Breast epithelium (tissue), 4 donors: Measurements from ENCODE around the gene CDH4. TPM values are rescaled to one million over a fixed set of nuclear protein-coding genes. Genes with fewer than 3 reads are reported as not detected.
"Not testable (repeated sequence)": the region's sequence is repeated elsewhere in the genome, so short reads cannot be mapped to it uniquely, and the experiment has no call there.

Source experiments
- DNase-seq, 2 donors: peaks; one replicate each; pipeline ENCODE4 v3.0.0-alpha.2; 2019; ENCODE audit warnings: low spot score in 2 of 2
- H3K27ac ChIP-seq, 2 donors: fragments of 200-600 bp; sonication (generic) in 1 of 2; one replicate each; pipeline ENCODE4 v1.5.1; 2016 to 2019; ENCODE audit warnings: mild to moderate bottlenecking in 1 of 2
- H3K27me3 ChIP-seq, 2 donors: fragments of 200-600 bp; sonication (generic) in 1 of 2; one replicate each; pipeline versions ENCODE4 v1.5.1 to v1.6.0; 2017 to 2019; ENCODE audit warnings: control low read depth in 1 of 2, mild to moderate bottlenecking in 1 of 2
- H3K36me3 ChIP-seq: fragments of 200-600 bp; one replicate; pipeline ENCODE4 v1.5.1; 2019
- H3K4me1 ChIP-seq, 2 donors: fragments of 200-600 bp; sonication (generic); one replicate each; pipeline ENCODE4 v1.5.1; 2016 to 2019; ENCODE audit warnings: control low read depth in 1 of 2
- H3K4me3 ChIP-seq, 3 donors: fragments of 200-600 bp; sonication (generic); 1 replicate in 2 of 3; 2 replicates in 1 of 3; pipeline ENCODE4 v1.5.1; 2016 to 2019; ENCODE audit warnings: mild to moderate bottlenecking in 3 of 3, moderate library complexity in 2 of 3
- H3K9me3 ChIP-seq, 2 donors: fragments of 200-600 bp; sonication (generic) in 1 of 2; one replicate each; pipeline ENCODE4 v1.5.1; 2016 to 2019; ENCODE audit warnings: control low read depth in 1 of 2
- CTCF ChIP-seq, 3 donors: fragments of 450-650 bp; IDR thresholded peaks; one replicate each; pipeline ENCODE4 v1.5.1; 2016 to 2017; ENCODE audit warnings: antibody characterized with exemption in 3 of 3, mild to moderate bottlenecking in 3 of 3, moderate library complexity in 3 of 3
- POLR2A ChIP-seq: fragments of 450-650 bp; IDR thresholded peaks from one replicate; pipeline ENCODE4 v1.6.1; 2016; ENCODE audit warnings: antibody characterized with exemption, mild to moderate bottlenecking, moderate library complexity
- POLR2AphosphoS5 ChIP-seq, 3 donors: sonication (generic); formaldehyde crosslinking; IDR thresholded peaks; one replicate each; pipeline ENCODE4 v1.6.1; 2017; ENCODE audit warnings: antibody characterized with exemption in 3 of 3
- intact Hi-C: fragments of 100-400 bp; cut with DNase I; formaldehyde crosslinking; loops from one replicate; pipeline ENCODE4 v1.15.1; 2023; ENCODE audit warnings: low total_unique reads
- total RNA-seq, 3 donors: library from RNA; depleted of rRNA; stranded (reverse); fragments of >200 nt; gene quantifications; one replicate each; pipeline ENCODE4 v1.1.0, GENCODE V29; 2016

The CDH4 gene
- total RNA-seq, 3 donors from 2014 or later: under 0.01 TPM; not detected in 2

- H3K4me1 ChIP-seq: no peaks in the 10 kb centered on the region
- intact Hi-C loops: no loop called here
- H3K27ac ChIP-seq: no peak overlapping the region
- TF ChIP-seq CTCF (IDR thresholded peaks at IDR 0.05): no peak
- no peak for TF ChIP-seq POLR2AphosphoS5 (IDR thresholded peaks at IDR 0.05)
- no peak for TF ChIP-seq POLR2A
- H3K9me3 ChIP-seq: no peaks in the 10 kb centered on the region
- no peak overlapping the region for H3K4me3 ChIP-seq
- no peak for DNase-seq
- peaks cover 0 to 21% of the 10 kb centered on the region in 2 donors for H3K27me3 ChIP-seq
- no peaks in the 10 kb centered on the region for H3K36me3 ChIP-seq
These were observed 601.3 kb downstream of the CDH4 start for GRCh38 chr20:61853073-61854005.

GRCh38 chr20:61854538-61854937, 602.5 kb downstream of the CDH4 start:
- intact Hi-C loops, H3K36me3 ChIP-seq, H3K4me3 ChIP-seq: not testable (repeated sequence)

GRCh38 chr20:61855286-61855685, 603.2 kb downstream of the CDH4 start:
- intact Hi-C loops: no loop called here
- Histone ChIP-seq H3K36me3 (no peaks in the 10 kb centered on the region), H3K4me3 (no peak overlapping the region), H3K9me3 (no peaks in the 10 kb centered on the region), H3K27me3 (peaks cover 0 to 21% of the 10 kb centered on the region in 2 donors), H3K27ac (no peak overlapping the region), H3K4me1 (no peaks in the 10 kb centered on the region)
- DNase-seq: no peak
- TF ChIP-seq POLR2AphosphoS5 (IDR thresholded peaks at IDR 0.05) (no peak), POLR2A (no peak), CTCF (IDR thresholded peaks at IDR 0.05) (no peak)

More at GRCh38 chr20:61854538-61854937, 602.5 kb downstream of the CDH4 start:
- not testable (repeated sequence) for DNase-seq, H3K4me1 ChIP-seq, H3K27ac ChIP-seq, H3K9me3 ChIP-seq
- H3K27me3 ChIP-seq: peaks cover 0 to 21% of the 10 kb centered on the region in 2 donors

GRCh38 chr20:61856626-61857413, 604.8 kb downstream of the CDH4 start:
- intact Hi-C loops: no loop called here
- no peak overlapping the region for H3K4me3 ChIP-seq
- no peaks in the 10 kb centered on the region for H3K4me1 ChIP-seq
- no peak for DNase-seq
- TF ChIP-seq POLR2AphosphoS5 (IDR thresholded peaks at IDR 0.05) (no peak), POLR2A (no peak), CTCF (IDR thresholded peaks at IDR 0.05) (no peak)
- H3K27ac ChIP-seq: no peak overlapping the region
- no peaks in the 10 kb centered on the region for H3K9me3 ChIP-seq
- no peaks in the 10 kb centered on the region for H3K36me3 ChIP-seq
- peaks cover 0 to 10% of the 10 kb centered on the region in 2 donors for H3K27me3 ChIP-seq

GRCh38 chr20:61857414-61857775, 605.3 kb downstream of the CDH4 start:
- Histone ChIP-seq H3K4me3 (no peak overlapping the region), H3K36me3 (no peaks in the 10 kb centered on the region), H3K4me1 (no peaks in the 10 kb centered on the region), H3K27me3 (peaks cover 0 to 4% of the 10 kb centered on the region in 2 donors), H3K27ac (no peak overlapping the region), H3K9me3 (no peaks in the 10 kb centered on the region)
- TF ChIP-seq CTCF (IDR thresholded peaks at IDR 0.05): no peak
- TF ChIP-seq POLR2AphosphoS5 (IDR thresholded peaks at IDR 0.05): no peak
- no peak for TF ChIP-seq POLR2A
- DNase-seq: no peak
- intact Hi-C loops: no loop called here
